Stomach (tissue), 4 donors: ENCODE results near the gene OR4F6.
"Not testable (repeated sequence)": the region's sequence is repeated elsewhere in the genome, so short reads cannot be mapped to it uniquely, and the experiment has no call there.

Experiments used
- EP300 ChIP-seq: sonication (generic); formaldehyde crosslinking; IDR thresholded peaks from one replicate; pipeline ENCODE4 v1.6.1; 2017; ENCODE audit warnings: antibody characterized with exemption
- POLR2A ChIP-seq, 4 donors: fragments of 450-650 bp; IDR thresholded peaks; one replicate each; pipeline ENCODE4 v1.6.1; 2016; ENCODE audit warnings: antibody characterized with exemption in 4 of 4, control low read depth in 2 of 4, mild to moderate bottlenecking in 1 of 4, moderate library complexity in 1 of 4

DNA sequence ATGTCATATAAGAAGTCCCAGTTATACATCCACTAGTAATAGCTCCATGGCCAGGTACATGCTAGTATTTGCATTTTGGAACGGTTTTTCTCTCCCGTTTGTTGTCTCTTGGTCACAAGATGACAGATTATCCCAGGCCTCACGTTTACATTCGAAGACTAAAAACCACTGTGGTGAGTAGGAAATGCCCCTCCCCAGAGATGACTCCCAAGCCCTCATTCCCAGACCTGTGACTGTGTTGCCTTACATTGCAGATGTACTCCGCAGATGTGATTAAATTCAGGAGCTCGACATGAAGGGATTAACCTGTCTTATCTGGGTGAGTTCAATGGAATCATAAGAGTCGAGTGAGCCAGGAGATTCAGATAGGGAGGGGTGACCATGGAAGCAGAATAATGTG lies 9.3 kb upstream of the OR4F6 start:
- TF ChIP-seq EP300; POLR2A (IDR thresholded peaks at IDR 0.05): not testable (repeated sequence)
